Stimulated activated CD8-positive, alpha-beta memory T cell treated with anti-CD3 and anti-CD28 coated beads, Interleukin-7, amount 100 ng/mL, for 24 hours (primary cell): Measurements from ENCODE around the gene SREBF2.

Experiments
- DNase-seq: peaks from one replicate; pipeline ENCODE4 v3.0.0-alpha.2; 2020; ENCODE audit warnings: low read depth

SREBF2 gene

DNA sequence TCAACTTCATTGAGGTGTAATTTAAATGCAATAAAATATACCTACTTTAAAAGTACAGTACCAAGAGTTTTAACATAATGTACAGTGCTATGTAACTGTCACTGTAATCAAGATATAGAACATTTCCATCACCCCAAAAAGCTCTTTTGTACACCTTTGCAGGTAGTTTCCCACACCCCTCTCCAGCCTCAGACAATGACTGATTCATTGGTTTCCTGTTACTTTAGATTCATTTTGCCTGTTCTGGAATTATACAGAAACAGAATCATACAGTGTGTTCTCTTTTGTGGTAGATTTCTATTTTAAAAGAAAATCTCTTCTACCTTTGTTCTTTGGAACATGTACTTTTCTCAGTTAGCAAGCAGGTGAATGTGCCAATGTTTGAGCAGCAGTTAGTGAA lies 43.8 kb downstream of the SREBF2 start:
- no peak for DNase-seq

DNA sequence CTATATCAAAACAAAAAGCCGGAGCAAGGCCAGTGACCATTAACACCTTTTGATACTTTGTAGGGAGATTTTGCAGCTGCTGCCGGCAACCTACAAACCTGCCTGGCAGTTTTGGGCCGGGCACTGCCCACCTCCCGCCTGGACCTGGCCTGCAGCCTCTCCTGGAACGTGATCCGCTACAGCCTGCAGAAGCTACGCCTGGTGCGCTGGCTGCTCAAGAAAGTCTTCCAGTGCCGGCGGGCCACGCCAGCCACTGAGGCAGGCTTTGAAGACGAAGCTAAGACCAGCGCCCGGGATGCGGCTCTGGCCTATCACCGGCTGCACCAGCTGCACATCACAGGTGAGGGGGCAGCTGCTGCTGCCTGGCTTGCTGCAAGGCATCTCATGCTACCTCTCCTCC lies 47.7 kb downstream of the SREBF2 start:
- DNase-seq, result no peak

DNA sequence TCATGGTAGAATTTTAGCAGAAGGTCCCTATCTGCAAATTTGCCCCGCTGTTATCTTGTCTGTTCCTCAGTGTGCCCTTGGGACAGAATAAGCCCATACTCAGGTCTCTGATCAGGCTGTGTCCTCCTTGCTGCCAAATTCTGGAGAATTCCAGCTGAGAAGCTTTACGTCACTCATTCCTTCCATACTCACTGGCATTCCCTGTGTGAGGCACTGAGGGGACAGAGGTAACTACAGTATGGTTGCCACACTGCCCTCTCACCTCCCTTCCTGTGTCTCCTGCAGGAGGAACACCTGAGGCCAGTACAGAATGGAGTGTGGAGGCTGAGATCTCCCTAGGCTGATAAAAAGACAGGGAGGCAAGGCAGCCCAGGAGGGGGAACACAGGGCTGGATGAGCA lies 50.5 kb downstream of the SREBF2 start:
- DNase-seq, result no peak

DNA sequence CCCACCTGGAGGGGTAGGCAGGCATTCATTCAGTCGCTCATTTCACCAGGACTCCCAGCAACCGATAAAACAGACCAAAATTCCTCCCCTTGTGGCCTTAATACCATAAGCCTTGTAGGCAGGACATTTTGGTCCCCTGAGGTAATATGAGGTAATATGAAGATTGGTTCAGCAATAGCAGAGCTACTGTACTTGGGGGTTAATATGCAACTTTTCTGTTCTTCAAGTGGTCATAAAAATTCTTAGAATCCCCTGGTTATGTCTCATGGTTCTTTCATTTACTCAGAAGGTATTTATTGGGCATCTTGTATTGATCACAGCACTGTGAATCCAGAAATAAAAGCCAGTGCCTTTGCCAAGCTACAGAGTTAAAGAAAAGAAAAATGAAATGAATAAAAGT lies 52.2 kb downstream of the SREBF2 start:
- DNase-seq, result no peak

DNA sequence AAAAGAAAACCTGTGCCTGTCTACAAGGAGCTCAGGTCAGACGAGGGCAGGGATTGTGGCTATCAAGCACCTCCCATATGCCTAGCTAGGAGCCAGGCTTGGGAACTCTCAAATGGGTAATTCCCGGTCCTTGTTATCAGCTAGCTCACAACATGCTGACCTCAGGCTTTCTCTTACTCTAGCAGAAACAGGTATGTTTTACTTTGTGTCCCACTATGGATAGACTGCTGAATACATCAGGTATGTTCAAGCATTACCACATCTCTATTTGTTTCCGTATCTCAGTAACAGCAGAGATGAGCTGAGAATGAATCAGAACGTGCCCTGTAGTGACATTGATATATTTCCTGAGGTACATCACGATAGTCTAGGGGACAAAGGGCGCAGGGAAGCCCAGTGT lies 52.6 kb downstream of the SREBF2 start:
- no peak for DNase-seq

DNA sequence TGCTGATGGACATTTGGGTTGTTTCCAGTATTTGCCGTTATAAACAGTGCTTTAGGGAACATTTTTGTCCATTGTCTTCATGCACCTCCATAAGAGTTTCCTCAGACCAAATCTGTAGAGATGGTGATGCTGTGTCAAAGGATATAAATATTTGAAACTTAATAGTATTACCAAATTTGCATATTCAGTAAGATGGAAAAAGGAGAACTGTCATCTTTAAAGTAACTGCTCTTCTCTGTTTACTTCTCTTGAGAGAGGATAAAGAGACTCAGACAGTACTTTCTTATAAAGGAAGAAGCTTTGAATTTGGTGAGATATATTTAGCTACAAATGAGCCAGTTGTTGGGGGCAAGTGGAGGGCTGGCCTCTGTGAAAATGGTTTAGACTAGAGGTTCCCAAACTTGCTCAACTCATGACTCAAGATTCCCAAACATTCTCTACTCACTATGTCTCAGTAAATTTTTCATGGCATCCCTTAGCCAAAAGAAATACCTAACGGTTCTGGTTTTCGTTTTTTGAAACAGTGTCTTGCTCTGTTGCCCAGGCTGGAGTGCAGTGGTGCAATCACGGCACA lies 55.8 kb downstream of the SREBF2 start:
- DNase-seq, result no peak

DNA sequence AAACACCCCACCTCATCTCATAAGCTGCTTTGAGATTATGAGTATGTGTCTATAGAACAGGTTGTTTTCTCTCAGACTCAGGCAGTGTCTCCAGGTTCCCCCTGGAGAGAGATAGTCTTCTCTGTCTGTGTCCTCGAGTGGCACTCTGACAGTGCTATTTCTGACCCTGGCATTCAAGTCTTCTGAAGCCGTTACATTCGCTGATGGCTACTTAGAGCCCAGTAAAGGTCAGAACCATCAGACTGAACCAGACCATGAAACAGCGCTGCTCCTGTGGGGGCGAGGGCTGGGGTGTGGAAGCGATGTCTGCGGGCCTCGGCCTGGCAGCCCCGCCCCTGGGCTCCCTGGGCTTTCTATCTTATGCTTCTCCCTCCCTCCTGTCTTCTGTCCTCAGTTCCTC lies 58.5 kb downstream of the SREBF2 start:
- no peak for DNase-seq

DNA sequence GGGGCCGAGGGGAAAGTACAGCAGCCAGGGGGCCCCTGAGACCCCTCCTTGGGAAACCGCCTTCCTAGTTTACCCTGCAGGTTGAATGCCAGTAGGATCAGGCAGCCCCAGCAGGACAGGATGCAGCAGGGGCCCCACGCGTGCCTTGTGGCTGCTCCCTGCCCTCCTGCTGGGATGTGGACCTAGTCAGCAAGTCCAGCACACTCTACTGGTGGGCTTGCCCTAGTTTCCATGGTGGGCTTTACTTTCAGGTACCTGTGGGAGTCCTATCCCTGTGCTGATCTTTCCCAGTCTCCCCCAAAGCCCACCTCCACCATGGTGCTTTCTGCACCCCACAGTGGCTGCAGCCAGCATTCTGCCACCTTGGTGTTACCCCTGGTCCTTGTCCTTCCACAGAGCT lies 59.8 kb downstream of the SREBF2 start:
- DNase-seq, result no peak

DNA sequence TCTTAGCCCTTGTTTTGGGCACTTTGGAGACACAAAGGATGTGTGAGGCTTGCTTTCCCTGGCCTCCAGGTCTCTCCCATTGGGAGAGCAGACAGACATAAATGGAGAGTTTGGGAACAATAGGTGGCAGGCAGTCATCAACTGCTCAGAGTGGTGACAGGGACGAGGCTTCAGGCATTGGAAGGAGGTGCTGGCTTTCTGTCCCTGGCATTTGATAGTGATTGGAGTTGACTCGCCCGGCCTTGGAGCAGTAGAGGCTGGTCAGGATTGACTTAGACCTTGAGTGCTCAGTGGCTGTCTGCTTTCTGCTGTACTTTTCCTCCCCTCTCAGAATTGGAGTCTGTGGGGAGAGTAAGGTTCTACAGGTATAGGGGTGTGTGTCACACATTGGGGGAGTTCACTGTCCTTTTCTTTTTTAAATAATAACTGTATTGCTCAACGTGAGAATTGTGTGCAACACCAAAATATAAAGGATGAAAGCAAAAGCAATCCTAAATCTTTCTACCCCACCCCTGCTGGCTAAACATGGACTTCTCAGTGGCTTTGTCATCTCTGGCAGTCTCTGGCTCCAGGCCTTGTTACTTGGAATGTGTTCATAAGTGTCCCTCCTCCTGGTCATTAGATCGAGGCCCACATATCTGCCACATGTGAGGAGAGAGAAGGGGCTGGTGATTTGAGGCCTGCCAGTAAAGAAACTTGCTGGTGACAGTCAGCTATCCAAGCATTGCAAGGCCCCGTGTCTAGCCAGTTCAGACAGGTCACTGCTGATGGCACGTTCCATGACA lies 60.9 kb downstream of the SREBF2 start:
- DNase-seq, result no peak

DNA sequence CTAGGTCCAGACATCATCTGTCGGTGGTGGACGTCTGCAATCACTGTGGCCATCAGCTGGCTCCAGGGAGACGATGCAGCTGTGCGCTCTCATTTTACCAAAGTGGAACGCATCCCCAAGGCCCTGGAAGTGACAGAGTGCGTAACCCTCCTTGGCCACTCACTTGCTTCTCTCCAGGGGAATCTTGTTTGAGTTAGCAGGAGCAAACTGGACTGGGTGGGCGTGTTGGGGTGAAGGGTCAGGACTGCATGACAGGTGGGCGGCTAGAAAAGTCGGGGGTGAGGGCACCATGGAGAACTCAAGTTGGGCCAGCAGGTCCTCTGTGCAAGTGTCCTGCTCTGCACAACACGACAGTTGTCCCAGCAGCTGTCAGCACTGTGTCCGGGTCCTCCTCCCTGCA lies 65.7 kb downstream of the SREBF2 start:
- no peak for DNase-seq

DNA sequence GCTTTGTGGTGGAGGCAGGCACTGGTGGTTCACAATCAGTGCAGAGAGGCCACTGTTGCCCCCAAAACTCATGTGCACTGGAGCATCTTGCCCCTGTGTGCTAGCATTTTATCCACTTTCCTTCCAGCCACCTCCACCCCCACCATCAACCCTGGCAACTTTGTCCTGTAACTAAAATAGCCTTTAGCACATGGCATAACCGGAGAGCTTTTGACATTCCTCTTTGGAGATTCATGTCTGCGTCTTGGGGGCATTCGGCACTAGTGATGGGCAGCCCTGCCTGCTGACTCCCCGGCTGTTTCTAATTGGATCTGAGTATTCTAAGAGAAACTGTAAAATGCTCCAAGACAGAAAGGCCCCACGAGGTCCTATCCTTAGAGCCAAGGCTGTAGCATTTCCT lies 66.2 kb downstream of the SREBF2 start:
- DNase-seq, result no peak

DNA sequence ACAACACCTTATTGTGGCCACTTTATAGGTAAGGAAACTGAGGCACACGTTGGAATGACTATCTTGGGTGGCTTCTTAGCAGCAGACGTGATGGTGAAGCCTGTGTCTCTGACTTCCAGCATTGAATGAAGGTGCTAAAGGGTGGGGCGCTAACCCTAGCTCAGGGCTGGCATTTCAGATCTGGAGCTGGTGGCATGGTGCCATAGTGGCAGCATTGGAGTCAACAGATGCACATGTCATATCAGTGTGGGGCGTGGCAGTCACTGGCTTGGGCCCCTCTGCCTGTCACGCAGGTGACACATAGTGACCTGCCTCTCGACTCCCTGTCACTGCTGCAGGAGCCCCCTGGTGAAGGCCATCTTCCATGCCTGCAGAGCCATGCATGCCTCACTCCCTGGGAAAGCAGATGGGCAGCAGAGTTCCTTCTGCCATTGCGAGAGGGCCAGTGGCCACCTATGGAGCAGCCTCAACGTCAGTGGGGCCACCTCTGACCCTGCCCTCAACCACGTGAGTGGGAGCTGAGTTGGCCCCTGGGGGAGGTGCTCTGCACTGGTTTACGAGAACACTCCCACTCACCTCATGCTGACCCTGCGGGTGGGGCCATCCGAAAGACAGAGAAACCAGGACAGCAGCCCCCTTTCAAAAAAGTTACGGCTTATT lies 67.2 kb downstream of the SREBF2 start:
- no peak for DNase-seq

DNA sequence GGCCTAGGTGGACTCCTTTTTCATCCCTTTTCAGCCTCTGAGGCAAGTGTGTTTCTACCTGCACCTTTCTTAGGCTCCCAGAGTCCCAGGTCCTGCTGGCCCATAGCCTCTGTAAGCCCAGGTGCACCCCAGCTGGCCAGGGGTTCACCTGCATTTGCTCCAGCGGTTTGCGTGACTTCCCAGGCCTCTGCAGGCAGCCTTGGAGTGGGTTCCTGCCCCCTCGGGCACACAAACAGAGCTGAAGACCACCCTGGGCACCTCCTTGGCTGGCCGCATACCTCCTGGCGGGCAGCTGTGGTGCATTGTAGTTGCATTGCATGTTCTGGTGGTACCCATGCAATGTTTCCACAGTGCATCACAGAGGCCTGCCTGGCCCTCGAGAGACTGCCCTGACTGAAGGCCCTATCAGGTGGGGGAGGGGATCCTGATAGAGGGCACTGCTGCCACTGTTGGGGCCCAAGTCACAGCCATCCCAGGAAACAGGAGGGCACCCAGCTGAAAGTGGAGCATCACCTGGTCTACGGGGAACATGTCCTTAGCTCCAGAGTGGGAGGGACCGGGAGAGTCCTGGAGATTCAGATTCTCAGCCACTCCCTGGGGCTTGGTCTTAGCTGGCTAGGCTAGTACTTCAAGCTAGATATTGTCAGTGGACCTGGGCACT lies 67.9 kb downstream of the SREBF2 start:
- DNase-seq, result no peak

DNA sequence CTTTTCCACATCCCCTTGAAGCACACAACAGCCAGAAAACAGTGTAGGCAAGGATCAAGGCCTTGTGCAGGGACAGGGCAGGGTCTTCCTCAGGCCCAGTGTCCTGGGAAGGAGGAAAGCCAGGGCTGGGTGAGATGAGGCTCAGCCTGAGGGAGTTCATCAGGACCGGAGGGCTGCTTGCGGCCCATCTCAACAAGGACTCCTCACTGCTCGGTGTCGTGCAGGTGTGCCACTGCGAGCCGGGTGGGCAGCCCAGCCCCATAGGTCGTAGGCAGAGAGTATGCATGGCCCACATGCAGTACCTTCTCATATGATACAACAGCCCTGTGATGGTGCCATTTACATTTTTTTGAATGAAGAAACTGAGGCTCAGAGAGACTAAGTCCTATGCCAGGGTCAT lies 69.1 kb downstream of the SREBF2 start:
- no peak for DNase-seq

DNA sequence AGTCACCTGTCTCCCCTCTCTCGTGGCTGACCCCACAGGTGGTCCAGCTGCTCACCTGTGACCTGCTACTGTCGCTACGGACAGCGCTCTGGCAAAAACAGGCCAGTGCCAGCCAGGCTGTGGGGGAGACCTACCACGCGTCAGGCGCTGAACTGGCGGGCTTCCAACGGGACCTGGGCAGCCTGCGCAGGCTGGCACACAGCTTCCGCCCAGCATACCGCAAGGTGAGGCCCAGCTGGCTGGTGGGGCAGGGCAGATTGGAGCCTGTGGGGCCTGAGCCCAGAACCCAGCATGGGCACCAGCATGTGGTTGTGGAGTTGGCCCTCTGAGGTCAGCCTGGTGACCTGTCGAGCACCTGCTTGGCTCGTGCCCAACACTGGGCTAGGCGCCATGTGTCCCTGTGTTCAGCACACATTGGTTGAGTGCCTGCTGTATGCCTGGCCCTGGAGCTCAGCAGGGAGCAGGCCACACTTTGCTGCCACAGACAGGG lies 70.1 kb downstream of the SREBF2 start:
- DNase-seq, result no peak

DNA sequence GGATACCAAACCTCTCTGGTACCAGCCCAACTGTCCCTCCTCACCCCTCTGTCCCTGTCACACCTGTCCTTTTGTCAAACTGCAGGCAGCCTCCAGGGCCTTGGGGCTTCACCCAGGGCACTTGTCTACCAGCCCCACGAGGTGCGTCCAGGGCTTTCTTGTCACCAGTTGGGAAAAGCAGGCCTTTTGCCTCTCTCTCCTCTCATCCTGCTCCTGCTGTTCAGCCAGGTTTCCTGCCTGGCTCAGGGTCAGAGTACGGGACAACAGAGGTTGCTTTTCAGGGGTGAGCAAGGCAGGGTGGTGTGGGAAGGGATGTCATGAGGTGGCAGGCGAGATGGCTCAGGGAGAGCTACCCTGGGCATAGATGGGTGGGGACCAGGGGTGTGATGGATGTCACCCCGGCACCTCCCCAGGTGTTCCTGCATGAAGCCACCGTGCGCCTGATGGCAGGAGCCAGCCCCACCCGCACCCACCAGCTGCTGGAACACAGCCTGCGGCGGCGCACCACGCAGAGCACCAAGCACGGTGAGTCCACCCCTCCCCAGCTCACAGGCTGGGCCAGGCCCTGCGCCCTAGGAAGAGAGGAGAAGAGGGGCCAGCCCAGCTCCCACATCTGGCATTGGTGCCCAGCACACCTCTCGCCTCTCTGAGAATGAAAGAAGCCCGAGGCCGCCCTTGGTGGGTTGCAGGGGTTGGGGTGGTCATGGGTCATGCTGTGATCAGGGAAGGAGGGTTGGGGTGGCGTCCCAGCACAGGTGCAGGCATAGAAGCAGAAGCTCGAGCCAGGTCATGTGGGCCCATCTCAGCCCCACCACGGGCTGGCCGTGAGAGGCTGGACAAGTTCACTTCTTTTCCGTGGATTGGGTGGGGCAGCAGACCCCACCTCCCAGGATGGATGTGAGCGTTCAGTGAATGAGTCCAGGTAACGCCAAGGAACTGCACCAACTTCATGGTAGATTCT lies 71.8 kb downstream of the SREBF2 start:
- DNase-seq, result no peak

DNA sequence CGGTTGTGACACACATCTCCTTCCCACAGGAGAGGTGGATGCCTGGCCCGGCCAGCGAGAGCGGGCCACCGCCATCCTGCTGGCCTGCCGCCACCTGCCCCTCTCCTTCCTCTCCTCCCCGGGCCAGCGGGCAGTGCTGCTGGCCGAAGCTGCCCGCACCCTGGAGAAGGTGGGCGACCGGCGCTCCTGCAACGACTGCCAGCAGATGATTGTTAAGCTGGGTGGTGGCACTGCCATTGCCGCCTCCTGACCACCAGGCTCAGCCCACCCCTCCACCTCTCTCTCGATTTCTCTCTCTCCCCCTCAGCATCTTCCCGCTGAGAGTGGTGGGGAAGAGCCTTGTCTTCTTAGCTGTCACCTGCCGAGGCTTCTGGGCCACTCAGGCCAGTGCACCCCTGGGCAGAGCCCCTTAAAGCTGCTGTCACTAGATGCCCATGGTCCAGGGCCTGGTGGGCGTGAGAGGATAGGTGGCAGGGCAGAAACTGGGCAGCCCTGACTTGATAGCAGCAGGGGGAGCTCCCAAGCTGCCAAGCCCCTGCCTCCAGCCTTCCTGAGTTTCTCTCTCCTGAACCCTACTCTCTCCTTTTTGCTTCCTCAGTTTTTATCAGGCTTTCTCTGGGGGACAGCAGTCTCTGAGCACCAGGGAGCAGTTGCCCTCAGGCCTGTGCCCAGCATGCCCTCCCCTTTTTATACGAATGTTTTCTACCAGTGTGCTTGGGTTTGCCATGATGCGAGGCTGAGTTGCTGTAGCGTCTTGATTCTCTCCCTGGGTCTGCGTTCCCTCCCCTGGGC lies 72.7 kb downstream of the SREBF2 start:
- no peak for DNase-seq

DNA sequence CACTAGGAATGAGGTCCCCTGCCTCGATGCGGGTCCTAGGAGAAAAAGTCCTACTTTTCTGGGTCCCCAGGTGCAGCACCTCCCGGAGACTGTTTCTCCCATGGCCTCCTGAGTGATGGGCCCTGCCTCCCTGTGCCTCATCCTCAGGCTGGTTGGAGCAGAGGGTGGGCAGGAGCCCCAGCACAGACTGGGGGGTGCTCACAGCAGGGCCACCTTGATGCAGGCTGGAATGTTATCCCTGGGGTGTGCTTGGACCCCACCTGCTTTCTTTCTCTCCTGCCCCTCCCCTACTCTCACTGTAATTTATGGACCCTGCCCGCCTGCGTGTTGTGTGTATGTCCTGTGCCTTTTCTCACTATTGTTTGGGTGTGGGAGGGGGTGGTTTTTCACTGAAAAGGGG lies 73.9 kb downstream of the SREBF2 start:
- DNase-seq, result no peak

DNA sequence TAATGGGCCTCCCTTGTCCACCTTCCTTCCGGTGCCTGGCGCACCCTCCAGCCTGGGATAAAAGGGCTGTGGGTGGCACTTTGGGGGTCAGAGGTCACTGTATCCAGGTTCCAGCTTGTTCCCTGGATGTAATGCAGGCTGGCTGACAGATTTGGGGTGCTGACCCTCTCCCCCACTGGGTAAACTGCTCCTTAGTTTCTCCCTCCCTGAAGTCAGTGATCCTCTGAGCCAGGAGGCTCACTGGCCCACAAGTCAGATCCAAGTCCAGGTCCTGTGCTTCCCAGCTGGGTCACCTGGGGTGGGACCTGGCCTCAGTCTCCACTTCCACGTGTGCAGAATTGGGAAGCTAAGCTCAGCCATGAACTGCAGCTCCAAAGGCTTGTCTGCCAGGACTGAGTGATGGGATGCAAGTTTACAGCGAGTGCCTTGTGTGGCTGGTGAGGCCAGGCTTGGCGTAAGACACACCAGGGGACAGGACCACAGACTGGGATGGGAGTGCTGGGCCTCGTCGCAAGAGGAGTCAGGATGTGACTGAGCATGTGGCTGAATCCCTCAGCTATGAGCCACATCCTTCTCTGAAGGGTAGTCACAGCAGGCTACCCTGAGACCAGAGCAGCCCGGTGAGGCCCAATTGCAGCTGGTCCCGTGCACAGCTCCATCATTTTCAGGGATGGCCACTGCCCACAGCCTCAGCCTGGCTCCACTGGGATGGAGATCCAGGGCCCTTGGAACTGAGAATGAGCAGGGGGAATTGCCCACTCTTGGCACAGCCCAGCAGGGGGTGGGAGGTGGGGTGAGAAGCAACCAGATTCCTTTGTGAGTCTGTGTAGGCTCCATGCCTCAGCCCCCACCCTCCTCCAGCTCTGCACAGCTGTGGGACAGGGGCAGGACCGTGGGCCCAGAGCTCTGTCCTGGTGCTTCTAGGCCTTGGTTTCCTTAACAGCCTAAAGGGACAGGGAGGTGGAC lies 74.8 kb downstream of the SREBF2 start:
- DNase-seq, result no peak
